GM12878 (cell line): ENCODE measurements around the gene KRTAP4-6. TPM values are rescaled to one million over a fixed set of nuclear protein-coding genes. Genes with fewer than 3 reads are reported as not detected.

ENCODE experiments used
- ATAC-seq: fragments of 200-7000 bp; cut with Tn5 transposase; 3 replicates; pipeline ENCODE4 v1.9.1; 2020; ENCODE audit warnings: mild to moderate bottlenecking, moderate library complexity
- BruUV-seq: library from RNA; stranded (reverse); fragments of 400-500 nt; replicated peaks from 2 replicates; lab custom pipeline; 2021; lab: Mats Ljungman, UMichigan
- CTCF ChIA-PET: fragments of 300-600 bp; sonication (Branson Sonifier 250); formaldehyde crosslinking; extraction: SDS; loops from one replicate; lab custom pipeline; 2021; ENCODE audit warnings: inconsistent platforms; lab: Yijun Ruan, JAX
- POLR2A ChIA-PET: fragments of 350-600 bp; formaldehyde crosslinking; extraction: SDS; loops from one replicate; lab custom pipeline; 2021; ENCODE audit warnings: inconsistent platforms; lab: Charles Lee
- RAD21 ChIA-PET: fragments of 300-600 bp; sonication (Branson Sonifier 250); formaldehyde crosslinking; loops from one replicate; lab custom pipeline; 2023; ENCODE audit warnings: antibody characterized with exemption; ENCODE audit not compliant: unreplicated experiment; lab: Charles Lee
- SMC1A ChIA-PET: fragments of 300-600 bp; sonication (Branson Sonifier 250); formaldehyde crosslinking; loops from one replicate; lab custom pipeline; 2023; ENCODE audit not compliant: unreplicated experiment, uncharacterized antibody; lab: Charles Lee
- DNase-seq: peaks from one replicate; pipeline ENCODE4 v3.0.0-alpha.2; 2011; ENCODE audit warnings: low read depth, low spot score
- FAIRE-seq: peaks from 3 replicates; lab custom pipeline; 2011; peaks lifted over from hg19 to GRCh38; lab: Jason Lieb, UNC
- H2AFZ ChIP-seq: 2 replicates; pipeline ENCODE4 v1.6.0; 2011; ENCODE audit warnings: low read depth, low read length, control low read depth; ENCODE audit not compliant: control insufficient read depth
- H3K27ac ChIP-seq: 2 replicates; pipeline ENCODE4 v1.5.1; 2011; ENCODE audit warnings: control low read depth; ENCODE audit not compliant: control insufficient read depth, insufficient read depth
- H3K27me3 ChIP-seq, 2 experiments: replicated peaks in 1 of 2; 2 replicates each; pipeline versions ENCODE4 v1.6.0 to v1.6.1; 2011; ENCODE audit warnings: low read length in 1 of 2; ENCODE audit not compliant: control insufficient read depth in 2 of 2, insufficient read depth in 2 of 2
- H3K36me3 ChIP-seq, 2 experiments: 2 replicates each; pipeline ENCODE4 v1.5.1; 2011; ENCODE audit warnings: low read length in 1 of 2; ENCODE audit not compliant: control insufficient read depth in 2 of 2, insufficient read depth in 2 of 2
- H3K4me1 ChIP-seq: 2 replicates; pipeline ENCODE4 v1.6.1; 2011; ENCODE audit warnings: mild to moderate bottlenecking, low read length, moderate library complexity, mixed read lengths; ENCODE audit not compliant: control insufficient read depth, insufficient read depth
- H3K4me2 ChIP-seq: 2 replicates; pipeline ENCODE4 v1.6.0; 2011; ENCODE audit warnings: control low read depth; ENCODE audit not compliant: control insufficient read depth, insufficient read depth
- H3K4me3 ChIP-seq: fragments of 200-600 bp; sonication (generic); 2 replicates; pipeline ENCODE4 v1.5.1; 2016
- H3K79me2 ChIP-seq: 2 replicates; pipeline ENCODE4 v1.6.0; 2011; ENCODE audit warnings: low read length; ENCODE audit not compliant: control insufficient read depth, insufficient read depth
- H3K9ac ChIP-seq: 2 replicates; pipeline ENCODE4 v1.8.0; 2011; ENCODE audit warnings: low read length, control low read depth, mixed read lengths; ENCODE audit not compliant: control insufficient read depth, insufficient read depth
- H3K9me3 ChIP-seq: replicated peaks from 3 replicates; pipeline ENCODE4 v1.5.1; 2011; ENCODE audit warnings: mild to moderate bottlenecking, low read length; ENCODE audit not compliant: control insufficient read depth, insufficient read depth
- H4K20me1 ChIP-seq: 2 replicates; pipeline ENCODE4 v1.6.0; 2011; ENCODE audit not compliant: control insufficient read depth, insufficient read depth
- CHD4 ChIP-seq: fragments of 200-600 bp; sonication (generic); IDR thresholded peaks from 2 replicates; pipeline ENCODE4 v1.6.1; 2016; ENCODE audit warnings: mild to moderate bottlenecking
- EP300 ChIP-seq, 2 experiments: fragments of 150-350 bp in 1 of 2; IDR thresholded peaks; 2 replicates each; pipeline ENCODE4 v1.6.1; 2011 to 2012; ENCODE audit warnings: low read depth in 2 of 2, low read length in 2 of 2, borderline replicate concordance in 1 of 2, improper control_type of control experiment in 1 of 2, inconsistent platforms in 1 of 2; ENCODE audit not compliant: control insufficient read depth in 1 of 2
- HDAC2 ChIP-seq: fragments of 200-600 bp; sonication (generic); IDR thresholded peaks from 2 replicates; pipeline ENCODE4 v1.6.1; 2017
- NBN ChIP-seq: fragments of 450-650 bp; IDR thresholded peaks from 2 replicates; pipeline ENCODE4 v1.6.1; 2016
- RELA ChIP-seq: fragments of 450-650 bp; IDR thresholded peaks from 2 replicates; pipeline ENCODE4 v1.8.0; 2014; ENCODE audit warnings: borderline replicate concordance; ENCODE audit not compliant: partially characterized antibody
- SREBF1 ChIP-seq: IDR thresholded peaks from 2 replicates; pipeline ENCODE4 v1.6.1; 2012; ENCODE audit warnings: mild to moderate bottlenecking, low read length
- WGBS: methylation state at CpG from one replicate; pipeline ENCODE4 v1.1.6; 2016; ENCODE audit warnings: low lambda C conversion rate; ENCODE audit not compliant: insufficient replicate concordance, insufficient coverage; ENCODE audit errors: missing lambda C conversion rate; 5-methylcytosine and 5-hydroxymethylcytosine counted together
- in situ Hi-C: fragments of 300-500 bp; cut with MboI; formaldehyde crosslinking; loops from 9 replicates; pipeline ENCODE4 v1.14.3; 2018; ENCODE audit warnings: mixed read lengths
- intact Hi-C: fragments of 100-400 bp; cut with micrococcal nuclease; formaldehyde crosslinking; loops from one replicate; pipeline ENCODE4 v1.14.2; 2022; ENCODE audit not compliant: unreplicated experiment
- polyA plus RNA-seq, 11 experiments: library from polyadenylated mRNA; depleted of rRNA in 4 of 11; unstranded in 6 of 11; stranded (reverse) in 5 of 11; fragments of >200 nt; fragmentation: Nextera tagmentation in 4 of 11; fragmentation: Illumina TruSeq in 1 of 11; extraction: Ambion mirVana in 4 of 11; extraction: Trizol in 1 of 11; gene quantifications; 1 replicate in 1 of 11; 2 replicates in 10 of 11; pipeline versions ENCODE4 v1.2.1 to v1.2.3, GENCODE V29; 2011 to 2016; ENCODE audit warnings: inconsistent platforms in 2 of 11, missing spikeins in 2 of 11, low read depth in 1 of 11
- total RNA-seq, 4 experiments: library from RNA; depleted of rRNA in 3 of 4; stranded (reverse); fragments of >200 nt in 3 of 4; fragmentation: Illumina TruSeq in 1 of 4; extraction: Trizol in 1 of 4; gene quantifications; 2 replicates each; pipeline versions ENCODE4 v1.2.1 to v1.2.3, GENCODE V29; 2013 to 2021
- TF ChIP-seq, protein P1 (sequence below): fragments of 450-650 bp; IDR thresholded peaks from 2 replicates; pipeline ENCODE4 v1.6.1; 2017; ENCODE audit warnings: antibody characterized with exemption, mild to moderate bottlenecking, moderate library complexity
- TF ChIP-seq, protein P2 (sequence below): IDR thresholded peaks from 2 replicates; pipeline ENCODE4 v1.6.1; 2011; ENCODE audit warnings: borderline replicate concordance, low read depth, mild to moderate bottlenecking, moderate library complexity, low read length; ENCODE audit not compliant: insufficient read depth, poor library complexity, severe bottlenecking

The KRTAP4-6 gene
- total and polyA plus RNA-seq, 10 of the 15 experiments (the other 5 are each of a cell fraction or from before 2014, with no cell fraction given): not detected

DNA sequence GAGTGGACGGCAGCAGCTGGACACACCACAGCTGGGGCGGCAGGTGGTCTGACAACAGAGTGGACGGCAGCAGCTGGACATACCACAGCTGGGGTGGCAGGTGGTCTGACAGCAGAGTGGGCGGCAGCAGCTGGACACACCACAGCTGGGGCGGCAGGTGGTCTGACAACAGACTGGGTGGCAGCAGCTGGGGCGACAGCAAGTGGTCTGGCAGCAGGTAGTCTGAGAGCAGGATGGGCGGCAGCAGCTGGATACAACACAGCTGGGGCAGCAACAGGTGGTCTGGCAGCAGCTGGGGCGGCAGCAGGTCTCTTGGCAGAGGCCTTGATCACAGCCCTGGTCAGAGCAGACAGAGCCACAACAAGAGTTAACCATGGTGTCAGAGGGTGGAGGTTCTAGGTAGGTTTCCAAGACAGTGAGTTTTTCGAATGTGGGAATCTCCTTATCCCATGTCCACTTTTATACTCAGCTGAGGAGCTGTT, 44.2 kb upstream of the KRTAP4-6 start, which contains the start of gene KRTAP4-1:
KRTAP4-1 (minus strand) TSS at position 432 of the 482 bp plus-strand sequence; CDS start at position 375, 57 bp downstream.
- in situ Hi-C loops: loop anchor here (10.0 kb wide), 1 partner anchor 60 kb away; the partner anchor contains the start of gene KRTAP9-4
- Histone ChIP-seq H3K4me1 (no peaks in the 10 kb centered on the region), H3K27ac (no peak within 1 kb of the TSS), H3K9ac (no peak within 1 kb of the TSS), H3K4me3 (no peak within 1 kb of the TSS)
- RAD21 ChIA-PET: no interaction called here
- TF ChIP-seq EP300 (IDR thresholded peaks at IDR 0.05; ENCODE audit: borderline replicate concordance in 1 of 2, control insufficient read depth in 1 of 2, low read depth in 2 of 2, low read length in 2 of 2) (no peak), CHD4 (no peak), RELA (no peak), SREBF1 (no peak), HDAC2 (no peak), NBN (no peak)
- TF ChIP-seq, protein P1, sequence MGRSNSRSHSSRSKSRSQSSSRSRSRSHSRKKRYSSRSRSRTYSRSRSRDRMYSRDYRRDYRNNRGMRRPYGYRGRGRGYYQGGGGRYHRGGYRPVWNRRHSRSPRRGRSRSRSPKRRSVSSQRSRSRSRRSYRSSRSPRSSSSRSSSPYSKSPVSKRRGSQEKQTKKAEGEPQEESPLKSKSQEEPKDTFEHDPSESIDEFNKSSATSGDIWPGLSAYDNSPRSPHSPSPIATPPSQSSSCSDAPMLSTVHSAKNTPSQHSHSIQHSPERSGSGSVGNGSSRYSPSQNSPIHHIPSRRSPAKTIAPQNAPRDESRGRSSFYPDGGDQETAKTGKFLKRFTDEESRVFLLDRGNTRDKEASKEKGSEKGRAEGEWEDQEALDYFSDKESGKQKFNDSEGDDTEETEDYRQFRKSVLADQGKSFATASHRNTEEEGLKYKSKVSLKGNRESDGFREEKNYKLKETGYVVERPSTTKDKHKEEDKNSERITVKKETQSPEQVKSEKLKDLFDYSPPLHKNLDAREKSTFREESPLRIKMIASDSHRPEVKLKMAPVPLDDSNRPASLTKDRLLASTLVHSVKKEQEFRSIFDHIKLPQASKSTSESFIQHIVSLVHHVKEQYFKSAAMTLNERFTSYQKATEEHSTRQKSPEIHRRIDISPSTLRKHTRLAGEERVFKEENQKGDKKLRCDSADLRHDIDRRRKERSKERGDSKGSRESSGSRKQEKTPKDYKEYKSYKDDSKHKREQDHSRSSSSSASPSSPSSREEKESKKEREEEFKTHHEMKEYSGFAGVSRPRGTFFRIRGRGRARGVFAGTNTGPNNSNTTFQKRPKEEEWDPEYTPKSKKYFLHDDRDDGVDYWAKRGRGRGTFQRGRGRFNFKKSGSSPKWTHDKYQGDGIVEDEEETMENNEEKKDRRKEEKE: no peak
- TF ChIP-seq, protein P2, sequence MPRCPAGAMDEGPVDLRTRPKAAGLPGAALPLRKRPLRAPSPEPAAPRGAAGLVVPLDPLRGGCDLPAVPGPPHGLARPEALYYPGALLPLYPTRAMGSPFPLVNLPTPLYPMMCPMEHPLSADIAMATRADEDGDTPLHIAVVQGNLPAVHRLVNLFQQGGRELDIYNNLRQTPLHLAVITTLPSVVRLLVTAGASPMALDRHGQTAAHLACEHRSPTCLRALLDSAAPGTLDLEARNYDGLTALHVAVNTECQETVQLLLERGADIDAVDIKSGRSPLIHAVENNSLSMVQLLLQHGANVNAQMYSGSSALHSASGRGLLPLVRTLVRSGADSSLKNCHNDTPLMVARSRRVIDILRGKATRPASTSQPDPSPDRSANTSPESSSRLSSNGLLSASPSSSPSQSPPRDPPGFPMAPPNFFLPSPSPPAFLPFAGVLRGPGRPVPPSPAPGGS: no peak
- TF ChIP-seq, all 136 proteins: peak for 0
- no peaks in the 10 kb centered on the region for H3K9me3 ChIP-seq
- no TSS peak for BruUV-seq
- ChIA-PET POLR2A (no interaction called here), SMC1A (no interaction called here), CTCF (no interaction called here)
- H3K79me2 ChIP-seq: no peaks in the 10 kb centered on the region
- no peaks in the 10 kb centered on the region for H4K20me1 ChIP-seq
- FAIRE-seq (no peak), ATAC-seq (no peak), DNase-seq (no peak)
- no peak within 1 kb of the TSS for H3K4me2 ChIP-seq
- H3K27me3 ChIP-seq: no peaks in the 10 kb centered on the region
- WGBS: 12% methylated on average over 6 of the region's 9 CpGs
- H3K36me3 ChIP-seq: no peaks in the 10 kb centered on the region
- no peak within 1 kb of the TSS for H2AFZ ChIP-seq
- intact Hi-C loops: no loop called here
